CD4-positive, alpha-beta memory T cell (primary cell): Measurements from ENCODE around the gene GRAMD1B. TPM values are rescaled to one million over a fixed set of nuclear protein-coding genes. Genes with fewer than 3 reads are reported as not detected.

Experiments used
- CTCF ChIA-PET: fragments of 350-600 bp; sonication (Branson Sonifier 250); formaldehyde crosslinking; loops from one replicate; lab custom pipeline; 2021; ENCODE audit warnings: inconsistent platforms; ENCODE audit not compliant: partially characterized antibody; lab: Charles Lee
- POLR2A ChIA-PET: fragments of 350-600 bp; sonication (Branson Sonifier 250); formaldehyde crosslinking; loops from one replicate; lab custom pipeline; 2021; ENCODE audit not compliant: partially characterized antibody; lab: Charles Lee
- DNase-seq, 5 donors: peaks; one replicate each; pipeline versions ENCODE4 v3.0.0 to v3.0.0-alpha.2; 2020 to 2022; ENCODE audit warnings: mixed read lengths in 1 of 5
- H3K27ac ChIP-seq: one replicate; pipeline ENCODE4 v1.7.0; 2013; ENCODE audit warnings: low read depth, low read length
- H3K27me3 ChIP-seq: 2 replicates; pipeline ENCODE4 v1.7.0; 2013; ENCODE audit warnings: mild to moderate bottlenecking, low read length, moderate library complexity; ENCODE audit not compliant: insufficient read depth
- H3K36me3 ChIP-seq: 2 replicates; pipeline ENCODE4 v1.7.0; 2013; ENCODE audit warnings: mild to moderate bottlenecking, low read length, moderate library complexity; ENCODE audit not compliant: insufficient read depth
- H3K4me1 ChIP-seq: 2 replicates; pipeline ENCODE4 v1.7.0; 2013; ENCODE audit warnings: mild to moderate bottlenecking, low read length, moderate library complexity; ENCODE audit not compliant: insufficient read depth
- H3K4me3 ChIP-seq, 2 donors: one replicate each; pipeline ENCODE4 v1.7.0; 2013; ENCODE audit warnings: low read length in 2 of 2, mild to moderate bottlenecking in 1 of 2
- H3K9me3 ChIP-seq, 2 donors: one replicate each; pipeline ENCODE4 v1.7.0; 2013; ENCODE audit warnings: low read length in 2 of 2, control low read depth in 1 of 2; ENCODE audit not compliant: control insufficient read depth in 1 of 2
- H3K27ac Mint-ChIP-seq, 7 donors: one replicate each; pipeline ENCODE4 v1.8.0; 2020 to 2021; ENCODE audit warnings: mixed read lengths in 7 of 7, mild to moderate bottlenecking in 6 of 7, inconsistent platforms in 3 of 7, moderate library complexity in 3 of 7
- H3K27me3 Mint-ChIP-seq, 2 donors: one replicate each; pipeline ENCODE4 v1.8.0; 2020 to 2021; ENCODE audit warnings: mixed read lengths in 2 of 2
- H3K36me3 Mint-ChIP-seq, 2 donors: one replicate each; pipeline ENCODE4 v1.8.0; 2020 to 2021; ENCODE audit warnings: mixed read lengths in 2 of 2, inconsistent platforms in 1 of 2, mild to moderate bottlenecking in 1 of 2
- H3K4me1 Mint-ChIP-seq, 4 donors: one replicate each; pipeline ENCODE4 v1.8.0; 2020 to 2021; ENCODE audit warnings: mixed read lengths in 4 of 4, mild to moderate bottlenecking in 1 of 4
- H3K4me3 Mint-ChIP-seq, 8 donors: one replicate each; pipeline ENCODE4 v1.8.0; 2020 to 2021; ENCODE audit warnings: mixed read lengths in 8 of 8, mild to moderate bottlenecking in 7 of 8, moderate library complexity in 6 of 8, inconsistent platforms in 3 of 8
- H3K9me3 Mint-ChIP-seq, 8 donors: one replicate each; pipeline ENCODE4 v1.8.0; 2020 to 2021; ENCODE audit warnings: mixed read lengths in 8 of 8, mild to moderate bottlenecking in 5 of 8, inconsistent platforms in 3 of 8, moderate library complexity in 1 of 8
- intact Hi-C: fragments of 100-400 bp; cut with micrococcal nuclease; formaldehyde crosslinking; loops from one replicate; pipeline ENCODE4 v1.15.1; 2023
- polyA plus RNA-seq, 2 donors: library from polyadenylated mRNA; unstranded; fragments of 300-500 nt; fragmentation: Illumina TruSeq; gene quantifications; one replicate each; pipeline ENCODE4 v1.2.3, GENCODE V29; 2021
- total RNA-seq, 2 experiments: library from RNA; stranded (reverse); gene quantifications; one replicate each; pipeline ENCODE4 v1.2.3, GENCODE V29; 2021

GRAMD1B gene
- total and polyA plus RNA-seq, 4 experiments from 2014 or later = 4.2 to 26.0 (median 12.4) TPM

DNA sequence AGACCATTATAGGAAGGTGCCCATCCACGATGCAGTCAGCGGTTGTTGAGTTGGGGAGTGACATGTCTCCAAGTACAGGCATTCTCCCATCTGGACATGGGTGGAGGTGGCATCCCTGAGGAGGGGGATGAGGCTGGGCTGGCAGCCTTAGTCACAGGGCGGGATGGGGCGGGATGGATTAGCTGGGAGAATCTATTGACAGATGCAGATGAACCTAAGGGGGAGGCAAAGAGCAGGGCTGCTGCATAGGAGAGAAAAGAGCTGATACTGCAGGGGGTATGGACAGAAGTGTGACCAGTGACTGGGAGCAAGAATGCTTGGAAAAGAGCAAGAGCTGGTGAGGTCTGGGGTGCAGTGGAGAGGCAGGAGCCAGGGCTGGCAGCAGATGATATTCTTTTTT, 181.6 kb downstream of the GRAMD1B start:
- Histone ChIP-seq H3K27me3 (no peaks in the 10 kb centered on the region), H3K4me1 (no peaks in the 10 kb centered on the region), H3K4me3 (no peak overlapping the region), H3K9me3 (no peaks in the 10 kb centered on the region), H3K27ac (no peak overlapping the region), H3K36me3 (peaks cover 4% of the 10 kb centered on the region)
- intact Hi-C loops = no loop called here
- Mint-ChIP-seq H3K36me3 (peaks cover 54 to 83% of the 10 kb centered on the region in 2 donors), H3K27ac (no peak overlapping the region), H3K9me3 (no peaks in the 10 kb centered on the region), H3K27me3 (no peaks in the 10 kb centered on the region), H3K4me3 (peak overlapping the region in 1 of 8 donors; percentile 21), H3K4me1 (no peaks in the 10 kb centered on the region)
- CTCF ChIA-PET = no interaction called here
- no peak for DNase-seq
- POLR2A ChIA-PET = no interaction called here

DNA sequence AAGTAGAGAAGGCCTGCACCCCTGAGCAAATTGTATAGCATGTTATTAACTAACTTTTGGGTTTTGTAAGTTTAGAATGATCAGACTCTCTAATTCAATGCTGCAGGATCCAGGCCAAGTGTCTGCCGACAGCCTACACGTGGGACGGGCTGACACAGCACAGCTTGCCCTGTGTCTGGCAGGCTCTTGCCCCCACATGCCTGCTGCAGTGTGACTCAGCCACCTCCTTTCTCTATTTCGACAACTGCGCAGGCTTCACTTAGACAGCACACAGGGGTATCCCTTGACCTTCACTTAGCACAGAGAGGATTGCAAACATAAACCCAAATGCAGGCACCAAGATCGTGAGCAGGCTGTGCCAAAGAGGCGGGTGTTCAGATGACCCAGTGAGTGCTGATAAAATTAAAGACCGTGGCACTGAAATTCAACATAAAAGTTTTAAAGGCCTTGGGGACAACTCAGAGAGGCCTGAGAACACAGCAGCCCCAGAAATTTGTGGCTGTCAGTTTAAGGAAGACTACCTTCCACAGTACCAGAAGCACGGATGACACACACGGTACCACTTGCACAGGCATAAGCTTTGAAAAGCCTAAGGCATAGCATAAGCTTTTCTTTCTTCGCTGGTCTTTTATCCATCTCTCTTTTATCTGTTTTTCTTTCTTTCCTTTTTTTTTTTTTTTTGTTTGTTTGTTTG, 186.6 kb downstream of the GRAMD1B start:
- Mint-ChIP-seq H3K27me3 (no peaks in the 10 kb centered on the region), H3K4me1 (no peaks in the 10 kb centered on the region), H3K9me3 (no peaks in the 10 kb centered on the region), H3K4me3 (no peak overlapping the region), H3K36me3 (peaks cover 59 to 76% of the 10 kb centered on the region in 2 donors), H3K27ac (peak overlapping the region in 1 of 7 donors; percentile 8)
- Histone ChIP-seq H3K4me3 (no peak overlapping the region), H3K27me3 (no peaks in the 10 kb centered on the region), H3K36me3 (peaks cover 12% of the 10 kb centered on the region), H3K27ac (no peak overlapping the region), H3K9me3 (no peaks in the 10 kb centered on the region), H3K4me1 (no peaks in the 10 kb centered on the region)
- ChIA-PET POLR2A (no interaction called here), CTCF (interaction anchor here (0.7 to 1.2 kb wide), 2 partner anchors 9 to 426 kb away, joined by 3 read pairs; no protein-coding TSS in a partner anchor)
- no peak for DNase-seq
- intact Hi-C loops = no loop called here

DNA sequence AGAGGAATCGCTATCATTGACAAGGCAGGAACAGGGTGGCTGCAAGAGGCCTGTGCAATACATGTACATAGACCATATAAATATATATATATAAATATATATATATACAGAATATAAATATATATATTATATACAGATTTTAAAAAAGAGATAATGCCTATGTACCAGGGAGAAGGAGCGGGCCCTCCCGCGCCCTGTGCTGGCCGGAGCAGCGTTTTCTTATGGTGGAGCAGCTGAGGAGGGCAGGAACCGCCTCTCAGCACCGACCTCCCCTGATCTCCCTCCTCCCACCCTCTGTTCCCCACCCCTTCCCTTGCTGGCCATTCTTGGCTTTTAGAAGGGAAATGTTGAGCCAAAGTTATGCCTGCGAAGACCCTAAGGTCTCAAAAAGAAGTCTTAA, 192.5 kb downstream of the GRAMD1B start:
- ChIA-PET CTCF (no interaction called here), POLR2A (no interaction called here)
- H3K27me3 ChIP-seq = no peaks in the 10 kb centered on the region
- H3K4me3 Mint-ChIP-seq = no peak overlapping the region
- no peaks in the 10 kb centered on the region for H3K9me3 Mint-ChIP-seq
- no peaks in the 10 kb centered on the region for H3K9me3 ChIP-seq
- H3K36me3 ChIP-seq = peaks cover 7% of the 10 kb centered on the region
- H3K4me3 ChIP-seq = no peak overlapping the region
- no peaks in the 10 kb centered on the region for H3K27me3 Mint-ChIP-seq
- H3K4me1 ChIP-seq = no peaks in the 10 kb centered on the region
- peaks cover 49 to 61% of the 10 kb centered on the region in 2 donors for H3K36me3 Mint-ChIP-seq
- intact Hi-C loops = no loop called here
- no peak for DNase-seq
- H3K27ac Mint-ChIP-seq = no peak overlapping the region
- H3K4me1 Mint-ChIP-seq = no peaks in the 10 kb centered on the region
- H3K27ac ChIP-seq = no peak overlapping the region

DNA sequence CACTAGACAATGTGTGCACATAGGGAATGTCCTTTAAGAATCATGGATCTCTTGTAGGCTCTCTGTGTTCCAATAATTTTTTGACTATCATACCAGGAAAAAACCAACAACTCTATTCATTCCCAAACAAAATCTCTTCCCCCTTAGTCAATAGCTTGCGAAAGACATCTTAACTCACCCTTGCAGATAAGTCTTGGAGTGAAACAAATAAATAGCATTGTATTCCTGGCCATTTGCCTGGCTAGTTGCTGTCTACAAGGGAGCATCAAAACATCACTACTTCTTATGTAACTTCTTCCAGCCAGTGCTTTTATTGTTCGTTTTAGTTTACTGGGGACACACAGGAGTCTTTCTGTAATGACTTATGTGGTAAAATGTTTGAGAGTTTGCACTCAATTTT, 194.9 kb downstream of the GRAMD1B start:
- Mint-ChIP-seq H3K4me3 (no peak overlapping the region), H3K27me3 (no peaks in the 10 kb centered on the region), H3K36me3 (peaks cover 30 to 39% of the 10 kb centered on the region in 2 donors), H3K4me1 (no peaks in the 10 kb centered on the region), H3K27ac (no peak overlapping the region), H3K9me3 (no peaks in the 10 kb centered on the region)
- Histone ChIP-seq H3K36me3 (no peaks in the 10 kb centered on the region), H3K27me3 (no peaks in the 10 kb centered on the region), H3K4me1 (no peaks in the 10 kb centered on the region), H3K4me3 (no peak overlapping the region), H3K9me3 (no peaks in the 10 kb centered on the region), H3K27ac (no peak overlapping the region)
- intact Hi-C loops = no loop called here
- ChIA-PET POLR2A (no interaction called here), CTCF (interaction anchor here (1.1 to 1.4 kb wide), 2 partner anchors 8 to 45 kb away, joined by 3 read pairs; no protein-coding TSS in a partner anchor)
- no peak for DNase-seq

DNA sequence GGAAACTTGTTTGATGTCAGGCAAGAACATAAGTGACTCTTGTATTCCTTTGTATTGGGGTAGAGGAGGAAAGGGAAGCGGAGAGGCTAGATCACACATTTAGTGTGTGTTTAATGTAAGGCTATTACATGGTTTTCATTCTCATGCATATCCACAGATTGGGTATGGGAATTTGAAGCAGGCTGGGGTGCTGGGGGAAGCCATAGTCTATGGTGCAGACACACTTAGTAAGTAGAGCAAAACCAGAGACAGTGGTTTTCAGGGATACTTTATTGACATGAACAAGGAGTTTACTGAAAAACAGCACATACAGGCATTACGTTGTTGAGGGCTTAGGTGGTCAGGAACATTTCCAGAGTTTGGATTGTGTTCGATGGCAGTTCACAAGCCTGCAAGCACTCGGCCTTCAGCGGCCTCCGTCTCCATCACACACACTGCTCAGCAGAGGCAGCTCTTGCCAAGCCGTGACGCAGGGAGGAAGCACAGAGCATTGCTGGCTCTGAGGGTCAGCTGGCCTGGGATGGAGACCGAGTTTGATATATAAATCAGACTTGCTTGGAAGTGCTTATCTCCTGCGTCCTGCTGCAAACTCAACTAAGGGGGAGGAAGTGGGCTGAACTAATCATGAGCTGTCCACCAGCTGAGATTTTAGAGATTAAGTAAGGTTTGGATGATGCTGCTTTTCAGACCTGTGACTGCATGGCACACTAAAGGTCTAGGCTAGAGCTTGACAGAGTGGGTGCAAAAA, 199.0 kb downstream of the GRAMD1B start:
- no peaks in the 10 kb centered on the region for H3K9me3 Mint-ChIP-seq
- no peaks in the 10 kb centered on the region for H3K4me1 ChIP-seq
- no peak overlapping the region for H3K4me3 Mint-ChIP-seq
- peaks cover 13 to 23% of the 10 kb centered on the region in 2 donors for H3K36me3 Mint-ChIP-seq
- no peak for DNase-seq
- no peak overlapping the region for H3K27ac ChIP-seq
- no peaks in the 10 kb centered on the region for H3K9me3 ChIP-seq
- H3K27me3 Mint-ChIP-seq = peaks cover 2% of the 10 kb centered on the region in 2 donors
- no peaks in the 10 kb centered on the region for H3K27me3 ChIP-seq
- H3K4me3 ChIP-seq = no peak overlapping the region
- H3K36me3 ChIP-seq = no peaks in the 10 kb centered on the region
- H3K27ac Mint-ChIP-seq = peak overlapping the region in 2 of 7 donors; percentile 8 to 44
- intact Hi-C loops = no loop called here
- H3K4me1 Mint-ChIP-seq = no peaks in the 10 kb centered on the region
- POLR2A ChIA-PET = no interaction called here
- CTCF ChIA-PET = no interaction called here

DNA sequence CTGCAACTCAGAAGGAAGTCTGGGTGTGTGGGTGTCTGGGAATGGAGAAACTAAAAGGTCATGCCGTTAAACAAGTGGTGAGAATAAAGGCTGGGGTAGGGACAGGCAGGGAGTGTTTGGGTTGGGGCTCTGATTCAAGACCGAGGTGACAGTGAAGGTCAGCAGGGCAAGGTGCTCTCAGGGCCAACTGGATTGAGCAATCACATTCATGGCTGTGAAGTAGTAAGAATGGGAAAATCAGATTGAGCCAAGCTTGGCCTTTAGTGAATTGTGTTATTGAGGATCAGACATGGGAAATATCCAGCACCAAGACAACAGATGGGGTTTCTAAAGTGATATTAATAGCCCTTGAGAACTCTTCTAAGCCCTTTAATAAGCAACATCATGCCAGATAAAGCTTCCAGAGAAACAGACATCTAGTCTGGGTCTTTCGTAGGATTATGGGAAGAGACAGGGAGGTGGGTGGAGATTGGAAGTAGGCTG, 200.1 kb downstream of the GRAMD1B start:
- no peaks in the 10 kb centered on the region for H3K36me3 ChIP-seq
- H3K27me3 ChIP-seq = no peaks in the 10 kb centered on the region
- DNase-seq = no peak
- H3K27ac ChIP-seq = no peak overlapping the region
- ChIA-PET POLR2A (no interaction called here), CTCF (interaction anchor here (1.0 kb wide), 1 partner anchor 50 kb away, joined by 3 read pairs; no protein-coding TSS in a partner anchor)
- Mint-ChIP-seq H3K27ac (peak overlapping the region in 1 of 7 donors; percentile 26), H3K36me3 (peaks cover 7 to 14% of the 10 kb centered on the region in 2 donors), H3K27me3 (peaks cover 2 to 6% of the 10 kb centered on the region in 2 donors), H3K4me3 (no peak overlapping the region), H3K9me3 (no peaks in the 10 kb centered on the region), H3K4me1 (no peaks in the 10 kb centered on the region)
- no peaks in the 10 kb centered on the region for H3K4me1 ChIP-seq
- no peaks in the 10 kb centered on the region for H3K9me3 ChIP-seq
- intact Hi-C loops = no loop called here
- H3K4me3 ChIP-seq = no peak overlapping the region

DNA sequence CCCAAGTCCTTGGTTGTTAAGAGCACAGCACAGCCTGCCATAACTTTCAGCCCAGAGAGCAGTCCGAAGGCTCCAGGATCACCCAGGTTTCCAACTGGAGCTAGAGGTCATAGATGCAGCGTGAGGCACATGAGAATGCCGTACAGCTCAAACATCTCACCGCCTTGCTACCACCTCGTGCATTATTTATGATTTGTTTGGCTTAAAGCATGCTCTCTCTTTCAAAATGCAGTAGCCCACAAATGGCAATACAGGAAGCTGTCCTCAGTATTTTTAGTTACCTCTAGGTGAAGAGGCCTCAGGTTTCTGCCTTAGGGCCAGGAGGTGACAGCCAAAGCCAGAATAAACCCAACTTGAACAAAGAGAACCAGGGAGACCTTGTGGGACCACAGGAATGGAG, 210.0 kb downstream of the GRAMD1B start:
- Mint-ChIP-seq H3K4me3 (no peak overlapping the region), H3K4me1 (peaks cover 0 to 3% (median 1%) of the 10 kb centered on the region in 4 donors), H3K36me3 (no peaks in the 10 kb centered on the region), H3K27me3 (peaks cover 7 to 24% of the 10 kb centered on the region in 2 donors), H3K27ac (peak overlapping the region in 1 of 7 donors; percentile 6), H3K9me3 (no peaks in the 10 kb centered on the region)
- Histone ChIP-seq H3K4me1 (no peaks in the 10 kb centered on the region), H3K27ac (no peak overlapping the region), H3K9me3 (no peaks in the 10 kb centered on the region), H3K36me3 (no peaks in the 10 kb centered on the region), H3K27me3 (no peaks in the 10 kb centered on the region), H3K4me3 (no peak overlapping the region)
- CTCF ChIA-PET = interaction anchor here (1.1 to 1.5 kb wide), 3 partner anchors 19 to 130 kb away, joined by 3 to 9 read pairs (median 3); no protein-coding TSS in a partner anchor
- no peak for DNase-seq
- intact Hi-C loops = no loop called here
- POLR2A ChIA-PET = no interaction called here
